ENCODE measurements around the gene OR4N5. TPM values are rescaled to one million over a fixed set of nuclear protein-coding genes. Genes with fewer than 3 reads are reported as not detected.

The OR4N5 gene
- total RNA-seq, 1 donor, result not detected

DNA sequence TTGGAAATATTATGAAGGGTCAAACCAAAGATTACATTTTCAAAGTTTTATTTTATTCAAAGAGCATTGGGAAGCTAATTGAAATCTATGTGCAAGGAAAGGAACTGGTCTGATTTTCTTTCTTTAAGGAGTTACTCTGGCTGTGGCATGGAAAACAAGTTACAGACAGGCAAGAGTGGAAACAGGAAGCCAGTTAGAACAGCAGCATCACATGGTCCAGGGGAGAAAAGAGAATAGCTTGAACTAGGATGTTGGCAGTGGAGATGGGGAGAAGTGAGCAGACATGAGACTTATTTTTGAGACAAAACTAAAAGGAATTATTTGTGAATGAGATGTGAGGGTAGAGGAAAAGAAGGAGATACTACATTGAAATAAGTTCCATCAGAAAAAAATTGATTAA, 55.5 kb downstream of the OR4N5 start:
- no peak for DNase-seq (ENCODE audit: low read depth)
- H3K4me3 ChIP-seq (ENCODE audit: low read depth, low read length), result no peak overlapping the region
- TF ChIP-seq CTCF (IDR thresholded peaks at IDR 0.05; ENCODE audit: insufficient read depth, low read length), result no peak

Small RNA genes within 50 kb of the gene (small RNA-seq; reads per million reads assigned to genes)
- gene GTF2IP22 (not detected), gene RNA5SP380 (not detected)

Other genes starting within 250 kb of the OR4N5 start
- gene OR4K5, start 218.2 kb upstream of the OR4N5 start, total RNA-seq (ENCODE audit: low replicate concordance), result not detected in 2 replicates
- not detected in 2 replicates for gene OR4K1, start 207.9 kb upstream of the OR4N5 start, total RNA-seq (ENCODE audit: low replicate concordance)
- gene OR4K15, start 163.2 kb upstream of the OR4N5 start, total RNA-seq (ENCODE audit: low replicate concordance), result not detected in 2 replicates
- not detected in 2 replicates for gene OR4Q2, start 136.7 kb upstream of the OR4N5 start, total RNA-seq (ENCODE audit: low replicate concordance)
- gene OR4K14, start 119.5 kb upstream of the OR4N5 start, total RNA-seq (ENCODE audit: low replicate concordance), result not detected in 2 replicates
- not detected in 2 replicates for gene OR4K13, start 102.8 kb upstream of the OR4N5 start, total RNA-seq (ENCODE audit: low replicate concordance)
- not detected in 2 replicates for gene OR4L1, start 78.8 kb upstream of the OR4N5 start, total RNA-seq (ENCODE audit: low replicate concordance)
- not detected in 2 replicates for gene OR4K17, start 28.1 kb upstream of the OR4N5 start, total RNA-seq (ENCODE audit: low replicate concordance)
- gene OR11G2, start 52.1 kb downstream of the OR4N5 start, total RNA-seq (ENCODE audit: low replicate concordance), result not detected in 2 replicates
- not detected in 2 replicates for gene OR11H6, start 84.9 kb downstream of the OR4N5 start, total RNA-seq (ENCODE audit: low replicate concordance)
- not detected in 2 replicates for gene OR11H7, start 90.2 kb downstream of the OR4N5 start, total RNA-seq (ENCODE audit: low replicate concordance)
- not detected in 2 replicates for gene OR11H4, start 100.5 kb downstream of the OR4N5 start, total RNA-seq (ENCODE audit: low replicate concordance)
- 16.6 and 49.7 TPM in 2 replicates for gene TTC5, start 167.1 kb downstream of the OR4N5 start, total RNA-seq (ENCODE audit: low replicate concordance)
- gene CCNB1IP1, start 194.5 kb downstream of the OR4N5 start, total RNA-seq (ENCODE audit: low replicate concordance), result 24.4 and 38.6 TPM in 2 replicates
- 5.6 and 19.9 TPM in 2 replicates for gene PARP2, start 204.8 kb downstream of the OR4N5 start, total RNA-seq (ENCODE audit: low replicate concordance)

Data from fibroblast of the aortic adventitia (primary cell).